Right atrium auricular region (tissue), 2 donors: ENCODE results near the gene RTN4. TPM values are rescaled to one million over a fixed set of nuclear protein-coding genes. Genes with fewer than 3 reads are reported as not detected.

Source experiments
- DNase-seq: peaks from one replicate; pipeline ENCODE4 v3.0.0-alpha.2; 2019; ENCODE audit warnings: low spot score
- H3K27ac ChIP-seq, 2 donors: fragments of 200-600 bp; sonication (generic); 1 replicate in 1 of 2; 2 replicates in 1 of 2; pipeline ENCODE4 v1.5.1; 2016 to 2019
- H3K27me3 ChIP-seq, 2 donors: fragments of 200-600 bp; sonication (generic); one replicate each; pipeline versions ENCODE4 v1.5.1 to v1.6.0; 2017 to 2019
- H3K36me3 ChIP-seq: fragments of 200-600 bp; sonication (generic); one replicate; pipeline ENCODE4 v1.5.1; 2016
- H3K4me1 ChIP-seq, 2 donors: fragments of 200-600 bp; sonication (generic); one replicate each; pipeline versions ENCODE4 v1.5.1 to v1.6.0; 2017 to 2019
- H3K4me3 ChIP-seq, 2 donors: fragments of 200-600 bp; sonication (generic); 1 replicate in 1 of 2; 2 replicates in 1 of 2; pipeline ENCODE4 v1.5.1; 2017 to 2019; ENCODE audit warnings: mild to moderate bottlenecking in 1 of 2, moderate library complexity in 1 of 2
- H3K9me3 ChIP-seq, 2 donors: fragments of 200-600 bp; sonication (generic); one replicate each; pipeline ENCODE4 v1.5.1; 2019
- total RNA-seq, 2 donors: library from RNA; depleted of rRNA; stranded (reverse); fragments of >200 nt; gene quantifications; one replicate each; pipeline ENCODE4 v1.1.0, GENCODE V29; 2016
- TF ChIP-seq, protein P1 (sequence below), 2 donors: fragments of 200-600 bp; sonication (generic); IDR thresholded peaks; one replicate each; pipeline ENCODE4 v1.5.1; 2019; ENCODE audit warnings: antibody characterized with exemption in 2 of 2

RTN4 gene
- total RNA-seq, 2 donors from 2014 or later = 152 to 203 TPM

DNA sequence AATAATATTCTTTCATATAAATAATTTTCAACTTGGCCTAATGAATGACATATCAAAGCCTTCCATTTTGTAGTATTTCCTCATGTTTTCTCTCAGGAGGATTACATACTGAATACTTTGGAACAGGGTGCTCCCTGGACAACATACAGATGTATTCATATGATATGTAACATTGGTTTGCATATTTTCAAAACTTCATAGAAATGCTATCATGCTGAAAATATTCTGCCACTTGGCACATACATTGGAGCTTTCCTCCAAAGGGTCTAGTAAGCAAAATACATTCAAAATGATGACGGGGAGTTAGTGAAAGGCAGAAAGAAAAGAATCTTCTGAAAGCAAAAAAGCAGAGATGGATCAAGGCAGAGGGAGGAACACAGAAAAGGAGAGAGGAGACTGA is 38.1 kb upstream of the RTN4 start:
- TF ChIP-seq, protein P1, sequence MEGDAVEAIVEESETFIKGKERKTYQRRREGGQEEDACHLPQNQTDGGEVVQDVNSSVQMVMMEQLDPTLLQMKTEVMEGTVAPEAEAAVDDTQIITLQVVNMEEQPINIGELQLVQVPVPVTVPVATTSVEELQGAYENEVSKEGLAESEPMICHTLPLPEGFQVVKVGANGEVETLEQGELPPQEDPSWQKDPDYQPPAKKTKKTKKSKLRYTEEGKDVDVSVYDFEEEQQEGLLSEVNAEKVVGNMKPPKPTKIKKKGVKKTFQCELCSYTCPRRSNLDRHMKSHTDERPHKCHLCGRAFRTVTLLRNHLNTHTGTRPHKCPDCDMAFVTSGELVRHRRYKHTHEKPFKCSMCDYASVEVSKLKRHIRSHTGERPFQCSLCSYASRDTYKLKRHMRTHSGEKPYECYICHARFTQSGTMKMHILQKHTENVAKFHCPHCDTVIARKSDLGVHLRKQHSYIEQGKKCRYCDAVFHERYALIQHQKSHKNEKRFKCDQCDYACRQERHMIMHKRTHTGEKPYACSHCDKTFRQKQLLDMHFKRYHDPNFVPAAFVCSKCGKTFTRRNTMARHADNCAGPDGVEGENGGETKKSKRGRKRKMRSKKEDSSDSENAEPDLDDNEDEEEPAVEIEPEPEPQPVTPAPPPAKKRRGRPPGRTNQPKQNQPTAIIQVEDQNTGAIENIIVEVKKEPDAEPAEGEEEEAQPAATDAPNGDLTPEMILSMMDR (IDR thresholded peaks at IDR 0.05) = no peak
- peaks cover 0 to 10% of the 10 kb centered on the region in 2 donors for H3K4me1 ChIP-seq
- no peaks in the 10 kb centered on the region for H3K9me3 ChIP-seq
- DNase-seq = no peak
- no peaks in the 10 kb centered on the region for H3K36me3 ChIP-seq
- peak overlapping the region in 1 of 2 donors; percentile 80 for H3K27ac ChIP-seq
- no peak overlapping the region for H3K4me3 ChIP-seq
- no peaks in the 10 kb centered on the region for H3K27me3 ChIP-seq

DNA sequence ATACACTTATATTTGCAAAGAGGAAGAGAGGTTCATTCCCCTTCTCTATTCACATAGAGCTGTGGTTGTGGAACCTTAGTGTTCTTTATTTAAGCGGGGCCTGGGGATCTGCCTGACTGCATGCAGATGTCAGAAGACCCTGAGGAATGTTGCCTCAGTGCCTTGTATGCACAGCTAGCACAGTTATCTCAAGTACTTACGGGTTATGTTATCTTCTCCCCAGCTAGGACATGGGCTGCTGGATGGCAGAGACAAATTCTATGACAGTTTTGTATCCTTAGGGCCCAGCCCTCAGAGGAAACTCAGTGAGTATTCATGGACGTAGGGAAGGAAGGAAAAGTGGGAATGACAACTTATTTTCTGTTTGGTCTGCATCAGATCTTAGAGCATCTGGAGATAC is 37.7 kb upstream of the RTN4 start:
- TF ChIP-seq, protein P1 (IDR thresholded peaks at IDR 0.05) = no peak
- no peak for DNase-seq
- Histone ChIP-seq H3K36me3 (no peaks in the 10 kb centered on the region), H3K4me3 (no peak overlapping the region), H3K4me1 (peaks cover 0 to 10% of the 10 kb centered on the region in 2 donors), H3K9me3 (no peaks in the 10 kb centered on the region), H3K27ac (peak overlapping the region in 1 of 2 donors; percentile 80), H3K27me3 (no peaks in the 10 kb centered on the region)

DNA sequence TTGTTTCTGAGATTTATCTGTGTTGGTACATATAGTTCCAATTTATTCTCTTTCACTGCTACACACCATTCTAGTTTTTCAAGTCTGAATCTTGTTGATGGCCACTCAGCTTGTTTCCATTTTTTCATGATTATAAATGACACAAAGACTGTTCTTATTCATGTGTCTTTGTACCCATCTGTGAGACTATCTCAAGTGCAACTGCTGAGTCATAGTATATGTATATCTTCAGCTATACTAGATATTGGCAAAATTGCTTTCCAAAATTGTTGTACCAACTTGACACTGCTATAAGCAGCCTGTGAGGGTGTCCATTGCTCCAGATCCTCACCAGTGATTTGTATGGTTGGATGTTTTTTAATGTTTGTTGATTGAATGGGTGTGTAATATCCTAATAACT is 37.2 kb upstream of the RTN4 start:
- Histone ChIP-seq H3K9me3 (no peaks in the 10 kb centered on the region), H3K27me3 (no peaks in the 10 kb centered on the region), H3K4me3 (no peak overlapping the region), H3K4me1 (peaks cover 0 to 10% of the 10 kb centered on the region in 2 donors), H3K36me3 (no peaks in the 10 kb centered on the region), H3K27ac (peak overlapping the region in 1 of 2 donors; percentile 80)
- no peak for DNase-seq
- TF ChIP-seq, protein P1 (IDR thresholded peaks at IDR 0.05) = no peak

DNA sequence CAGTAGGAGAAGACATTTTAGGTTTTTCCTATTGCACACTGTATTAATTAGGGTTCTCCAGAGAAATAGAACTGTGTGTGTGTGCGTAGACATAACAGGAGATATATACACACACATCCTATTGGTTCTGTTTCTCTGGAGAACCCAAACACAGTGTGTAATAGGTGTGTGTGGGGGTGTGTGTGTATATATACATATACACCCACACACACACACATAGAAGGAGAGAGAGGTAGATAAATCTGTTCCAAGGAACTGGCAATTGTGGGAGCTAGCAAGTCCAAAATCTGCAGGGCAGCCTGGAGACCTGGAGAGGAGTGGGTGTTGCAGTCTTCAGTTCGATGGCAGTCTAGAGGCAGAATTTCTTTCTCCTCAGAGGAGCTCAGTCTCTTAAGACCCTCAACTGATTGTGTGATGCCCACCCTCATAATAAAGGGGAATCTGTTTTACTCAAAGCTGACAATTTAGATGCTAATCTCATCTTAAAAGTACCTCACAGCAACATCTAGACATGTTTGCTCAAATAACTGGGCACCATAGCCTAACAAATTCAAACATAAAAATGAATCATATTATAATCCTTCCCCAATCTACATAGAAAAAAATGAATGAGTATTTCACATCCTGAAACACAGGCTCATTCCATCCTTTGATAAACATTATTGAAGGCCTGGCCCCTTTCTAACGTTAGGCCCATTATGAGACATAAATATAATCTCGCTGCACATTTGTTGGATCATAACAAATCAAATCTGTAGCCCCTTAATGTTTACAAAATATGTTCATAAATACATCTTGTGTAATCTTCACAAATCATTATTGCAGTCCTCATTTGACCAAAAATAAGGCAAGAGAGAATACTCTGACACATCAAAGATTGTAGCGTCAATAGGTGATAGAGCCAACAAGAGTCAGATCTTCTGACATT is 35.1 kb upstream of the RTN4 start:
- H3K27me3 ChIP-seq = no peaks in the 10 kb centered on the region
- peaks cover 0 to 10% of the 10 kb centered on the region in 2 donors for H3K4me1 ChIP-seq
- H3K36me3 ChIP-seq = no peaks in the 10 kb centered on the region
- TF ChIP-seq, protein P1 (IDR thresholded peaks at IDR 0.05) = no peak
- no peak overlapping the region for H3K4me3 ChIP-seq
- H3K9me3 ChIP-seq = no peaks in the 10 kb centered on the region
- no peak overlapping the region for H3K27ac ChIP-seq
- DNase-seq = no peak

DNA sequence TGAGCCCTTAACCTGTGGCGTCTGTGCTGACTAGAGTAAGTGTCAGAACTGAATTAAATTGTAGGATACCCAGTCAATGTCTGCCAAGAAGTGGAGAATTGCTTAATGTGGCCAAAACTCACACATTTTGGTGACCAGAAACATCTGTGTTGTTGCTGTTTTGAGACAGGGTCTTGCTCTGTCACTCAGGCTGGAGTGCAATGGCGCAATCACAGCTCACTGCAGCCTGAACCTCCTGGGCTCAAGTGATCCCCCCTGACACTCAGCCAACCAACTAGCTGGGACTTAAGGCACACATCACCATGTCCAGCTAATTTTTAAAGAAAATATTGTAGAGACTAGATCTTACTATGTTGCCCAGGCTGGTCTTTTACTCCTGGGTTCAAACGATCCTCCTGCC is 34.4 kb upstream of the RTN4 start:
- Histone ChIP-seq H3K4me1 (peaks cover 0 to 10% of the 10 kb centered on the region in 2 donors), H3K9me3 (no peaks in the 10 kb centered on the region), H3K4me3 (no peak overlapping the region), H3K27ac (no peak overlapping the region), H3K27me3 (no peaks in the 10 kb centered on the region), H3K36me3 (no peaks in the 10 kb centered on the region)
- DNase-seq = no peak
- TF ChIP-seq, protein P1 (IDR thresholded peaks at IDR 0.05) = no peak
